Sigmoid colon (tissue), 4 donors: ENCODE measurements around the gene INKA1.

Experiments
- EP300 ChIP-seq, 4 donors: sonication (generic); formaldehyde crosslinking; IDR thresholded peaks; one replicate each; pipeline ENCODE4 v1.6.1; 2017; ENCODE audit warnings: antibody characterized with exemption in 4 of 4
- POLR2A ChIP-seq, 2 donors: fragments of 450-650 bp; IDR thresholded peaks; one replicate each; pipeline ENCODE4 v1.6.1; 2016; ENCODE audit warnings: antibody characterized with exemption in 2 of 2, mild to moderate bottlenecking in 2 of 2, moderate library complexity in 2 of 2
- POLR2AphosphoS5 ChIP-seq, 4 donors: sonication (generic); formaldehyde crosslinking; IDR thresholded peaks; one replicate each; pipeline ENCODE4 v1.6.1; 2017; ENCODE audit warnings: antibody characterized with exemption in 4 of 4
- TF ChIP-seq, protein P1 (sequence below), 4 experiments: fragments of 450-650 bp in 3 of 4; fragments of 200-600 bp in 1 of 4; IDR thresholded peaks; one replicate each; pipeline ENCODE4 v1.5.1; 2016 to 2019; ENCODE audit warnings: antibody characterized with exemption in 4 of 4, mild to moderate bottlenecking in 3 of 4, moderate library complexity in 2 of 4

DNA sequence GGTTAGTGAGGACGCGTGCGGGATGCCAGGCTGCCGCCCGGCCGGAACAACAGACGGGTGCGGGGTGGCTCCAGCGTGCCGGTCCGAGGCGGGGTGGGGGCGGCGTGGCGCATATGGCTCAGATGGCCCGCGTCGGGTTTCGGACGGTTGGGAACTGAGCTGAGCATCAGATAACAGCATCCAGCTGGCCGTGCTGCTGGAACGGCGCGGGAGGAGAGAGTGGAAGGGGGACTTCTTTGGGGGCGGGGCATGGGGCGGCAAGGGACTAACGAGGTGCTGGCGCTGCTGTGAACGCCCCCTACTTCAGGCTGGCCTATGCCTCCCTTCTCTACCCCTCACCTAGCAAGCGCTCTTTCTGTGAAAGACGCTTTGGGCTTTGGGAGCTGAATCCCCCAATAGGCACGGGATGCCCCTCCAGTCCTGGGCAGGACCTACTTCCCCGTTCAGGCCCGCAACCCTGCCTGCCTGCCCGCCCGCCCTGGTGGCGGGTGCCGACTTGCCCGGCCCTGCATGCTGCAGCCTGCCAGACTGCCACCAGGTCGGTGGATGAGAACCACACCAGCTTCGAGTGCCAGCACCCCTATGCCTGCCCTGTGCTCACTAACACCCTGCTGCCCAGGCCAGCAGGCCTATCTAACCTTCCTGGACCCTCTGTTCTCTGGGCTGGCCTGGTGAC is 542 bp downstream of the INKA1 start:
- TF ChIP-seq POLR2A (IDR thresholded peaks at IDR 0.05) (no peak), EP300 (IDR thresholded peaks at IDR 0.05) (no peak), POLR2AphosphoS5 (IDR thresholded peaks at IDR 0.05) (no peak)
- TF ChIP-seq, protein P1, sequence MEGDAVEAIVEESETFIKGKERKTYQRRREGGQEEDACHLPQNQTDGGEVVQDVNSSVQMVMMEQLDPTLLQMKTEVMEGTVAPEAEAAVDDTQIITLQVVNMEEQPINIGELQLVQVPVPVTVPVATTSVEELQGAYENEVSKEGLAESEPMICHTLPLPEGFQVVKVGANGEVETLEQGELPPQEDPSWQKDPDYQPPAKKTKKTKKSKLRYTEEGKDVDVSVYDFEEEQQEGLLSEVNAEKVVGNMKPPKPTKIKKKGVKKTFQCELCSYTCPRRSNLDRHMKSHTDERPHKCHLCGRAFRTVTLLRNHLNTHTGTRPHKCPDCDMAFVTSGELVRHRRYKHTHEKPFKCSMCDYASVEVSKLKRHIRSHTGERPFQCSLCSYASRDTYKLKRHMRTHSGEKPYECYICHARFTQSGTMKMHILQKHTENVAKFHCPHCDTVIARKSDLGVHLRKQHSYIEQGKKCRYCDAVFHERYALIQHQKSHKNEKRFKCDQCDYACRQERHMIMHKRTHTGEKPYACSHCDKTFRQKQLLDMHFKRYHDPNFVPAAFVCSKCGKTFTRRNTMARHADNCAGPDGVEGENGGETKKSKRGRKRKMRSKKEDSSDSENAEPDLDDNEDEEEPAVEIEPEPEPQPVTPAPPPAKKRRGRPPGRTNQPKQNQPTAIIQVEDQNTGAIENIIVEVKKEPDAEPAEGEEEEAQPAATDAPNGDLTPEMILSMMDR (IDR thresholded peaks at IDR 0.05), result no peak
